Neuronal stem cell (in vitro differentiated cells): ENCODE data around the gene AHRR.

Source experiments
- DNase-seq: peaks from one replicate; pipeline ENCODE4 v3.0.0-alpha.2; 2013; ENCODE audit warnings: low spot score
- H2AFZ ChIP-seq: one replicate; pipeline ENCODE4 v1.6.1; 2013; ENCODE audit warnings: mild to moderate bottlenecking, low read length, inconsistent platforms
- H2AK5ac ChIP-seq: 2 replicates; pipeline ENCODE4 v1.6.1; 2013; ENCODE audit warnings: low read depth, mild to moderate bottlenecking, inconsistent platforms, low read length, moderate library complexity, mixed read lengths
- H2BK120ac ChIP-seq: 2 replicates; pipeline ENCODE4 v1.6.1; 2013; ENCODE audit warnings: low read depth, mild to moderate bottlenecking, inconsistent platforms, low read length, moderate library complexity, mixed read lengths
- H2BK12ac ChIP-seq: one replicate; pipeline ENCODE4 v1.6.1; 2013; ENCODE audit warnings: low read length, inconsistent platforms
- H2BK15ac ChIP-seq: 2 replicates; pipeline ENCODE4 v1.6.1; 2013; ENCODE audit warnings: mild to moderate bottlenecking, low read length, inconsistent platforms, mixed read lengths
- H2BK5ac ChIP-seq: one replicate; pipeline ENCODE4 v1.6.1; 2013; ENCODE audit warnings: inconsistent platforms, mild to moderate bottlenecking, low read length, moderate library complexity
- H3K14ac ChIP-seq: one replicate; pipeline ENCODE4 v1.6.1; 2013; ENCODE audit warnings: low read length, inconsistent platforms
- H3K18ac ChIP-seq: 2 replicates; pipeline ENCODE4 v1.6.1; 2013; ENCODE audit warnings: low read length, inconsistent platforms
- H3K23ac ChIP-seq: 2 replicates; pipeline ENCODE4 v1.6.1; 2013; ENCODE audit warnings: low read depth, mild to moderate bottlenecking, mixed read lengths, low read length, inconsistent platforms; ENCODE audit not compliant: poor library complexity
- H3K27ac ChIP-seq: replicated peaks from 3 replicates; pipeline ENCODE4 v1.5.1; 2013; ENCODE audit warnings: low read length, inconsistent platforms
- H3K27me3 ChIP-seq, 3 experiments: 2 replicates each; pipeline ENCODE4 v1.6.1; 2013; ENCODE audit warnings: low read length in 3 of 3, mild to moderate bottlenecking in 2 of 3, inconsistent platforms in 1 of 3, low read depth in 1 of 3, mixed read lengths in 1 of 3, moderate library complexity in 1 of 3; ENCODE audit not compliant: control insufficient read depth in 3 of 3, insufficient read depth in 3 of 3
- H3K36me3 ChIP-seq, 2 donors: replicated peaks in 1 of 2; 2 replicates each; pipeline ENCODE4 v1.6.1; 2013; ENCODE audit warnings: low read length in 2 of 2; ENCODE audit not compliant: control insufficient read depth in 2 of 2, insufficient read depth in 2 of 2
- H3K4ac ChIP-seq: 2 replicates; pipeline ENCODE4 v1.6.1; 2013; ENCODE audit warnings: inconsistent platforms, mild to moderate bottlenecking, low read length, moderate library complexity
- H3K4me1 ChIP-seq, 2 donors: 1 replicate in 1 of 2; 2 replicates in 1 of 2; pipeline ENCODE4 v1.6.1; 2013; ENCODE audit warnings: low read length in 2 of 2, low read depth in 1 of 2; ENCODE audit not compliant: control insufficient read depth in 2 of 2, insufficient read depth in 1 of 2
- H3K4me2 ChIP-seq: one replicate; pipeline ENCODE4 v1.6.1; 2013; ENCODE audit warnings: mild to moderate bottlenecking, low read length, inconsistent platforms; ENCODE audit not compliant: insufficient read depth, poor library complexity, severe bottlenecking
- H3K4me3 ChIP-seq, 2 donors: 2 replicates each; pipeline ENCODE4 v1.5.1; 2013; ENCODE audit warnings: low read length in 2 of 2, mild to moderate bottlenecking in 2 of 2, inconsistent platforms in 1 of 2, moderate library complexity in 1 of 2
- H3K79me1 ChIP-seq: one replicate; pipeline ENCODE4 v1.6.1; 2013; ENCODE audit warnings: low read depth, mild to moderate bottlenecking, inconsistent platforms, low read length, moderate library complexity
- H3K9ac ChIP-seq: one replicate; pipeline ENCODE4 v1.6.1; 2013; ENCODE audit warnings: mild to moderate bottlenecking, low read depth, low read length, inconsistent platforms; ENCODE audit not compliant: poor library complexity
- H3K9me3 ChIP-seq, 2 donors: replicated peaks in 1 of 2; 2 replicates each; pipeline versions ENCODE3 to v1.6.1; 2013; ENCODE audit warnings: low read length in 2 of 2, mild to moderate bottlenecking in 2 of 2, inconsistent platforms in 1 of 2, low read depth in 1 of 2, mixed read lengths in 1 of 2, moderate library complexity in 1 of 2; ENCODE audit not compliant: control insufficient read depth in 2 of 2, insufficient read depth in 1 of 2
- H4K8ac ChIP-seq: one replicate; pipeline ENCODE4 v1.6.1; 2013; ENCODE audit warnings: low read depth, mild to moderate bottlenecking, inconsistent platforms, low read length, moderate library complexity
- H4K91ac ChIP-seq: one replicate; pipeline ENCODE4 v1.6.1; 2013; ENCODE audit warnings: low read length, low read depth, mild to moderate bottlenecking, inconsistent platforms; ENCODE audit not compliant: poor library complexity
- WGBS, 2 donors: extraction: QIAGEN DNeasy Blood & Tissue Kit; methylation state at CpG; one replicate each; pipeline ENCODE4 v1.1.7; 2013; ENCODE audit warnings: missing lambda C conversion rate in 2 of 2, mixed read lengths in 1 of 2; ENCODE audit not compliant: insufficient read length in 2 of 2, insufficient replicate concordance in 1 of 2; ENCODE audit errors: extremely low coverage in 2 of 2; 5-methylcytosine and 5-hydroxymethylcytosine counted together

Gene AHRR

GRCh38 chr5:444226-444625 is 122.7 kb downstream of the AHRR start:
- peaks cover 14 to 26% of the 10 kb centered on the region in 2 donors for H3K4me1 ChIP-seq
- no peak overlapping the region for H3K4me2 ChIP-seq
- WGBS, 2 donors: no CpG with 5 or more reads among the region's 8 CpGs
- no peak overlapping the region for H4K91ac ChIP-seq
- no peak overlapping the region for H3K27ac ChIP-seq
- no peak overlapping the region for H3K4ac ChIP-seq
- no peak overlapping the region for H2BK5ac ChIP-seq
- H3K9me3 ChIP-seq: peaks cover under 1 to 3% of the 10 kb centered on the region in 2 donors
- peaks cover 13% of the 10 kb centered on the region for H3K79me1 ChIP-seq
- no peak for DNase-seq
- H3K18ac ChIP-seq: no peak overlapping the region
- no peaks in the 10 kb centered on the region for H3K27me3 ChIP-seq
- H3K14ac ChIP-seq: no peak overlapping the region
- H2AK5ac ChIP-seq: no peak overlapping the region
- H2BK120ac ChIP-seq: no peak overlapping the region
- peaks cover 18 to 35% of the 10 kb centered on the region in 2 donors for H3K36me3 ChIP-seq
- no peak overlapping the region for H4K8ac ChIP-seq
- peak overlapping the region in 1 of 2 donors; percentile 98 for H3K4me3 ChIP-seq
- no peak overlapping the region for H2BK12ac ChIP-seq
- H2BK15ac ChIP-seq: no peak overlapping the region
- H3K23ac ChIP-seq: peak overlapping the region; percentile 37
- H3K9ac ChIP-seq: no peak overlapping the region
- H2AFZ ChIP-seq: no peak overlapping the region

GRCh38 chr5:445591-445990 is 124.1 kb downstream of the AHRR start:
- Histone ChIP-seq H2BK12ac (no peak overlapping the region), H3K79me1 (peaks cover 13% of the 10 kb centered on the region), H3K27ac (no peak overlapping the region), H3K4me1 (peaks cover 13 to 14% of the 10 kb centered on the region in 2 donors), H3K14ac (no peak overlapping the region), H3K36me3 (peaks cover 20 to 48% of the 10 kb centered on the region in 2 donors), H3K9ac (no peak overlapping the region), H4K8ac (no peak overlapping the region), H3K23ac (no peak overlapping the region), H2AFZ (no peak overlapping the region), H3K4ac (no peak overlapping the region), H2AK5ac (no peak overlapping the region), H2BK5ac (no peak overlapping the region), H2BK15ac (no peak overlapping the region), H3K4me3 (no peak overlapping the region), H3K27me3 (no peaks in the 10 kb centered on the region), H3K18ac (no peak overlapping the region), H3K4me2 (no peak overlapping the region), H4K91ac (no peak overlapping the region), H3K9me3 (peaks cover 3 to 7% of the 10 kb centered on the region in 2 donors), H2BK120ac (no peak overlapping the region)
- no CpG with 5 or more reads among the region's 10 CpGs for WGBS, 2 donors
- DNase-seq: no peak

GRCh38 chr5:446066-446882 is 124.8 kb downstream of the AHRR start:
- H3K79me1 ChIP-seq: peaks cover 13% of the 10 kb centered on the region
- H3K4me2 ChIP-seq: no peak overlapping the region
- no peak overlapping the region for H3K23ac ChIP-seq
- no peak for DNase-seq
- H2BK120ac ChIP-seq: no peak overlapping the region
- no peak overlapping the region for H2BK5ac ChIP-seq
- no peak overlapping the region for H3K4ac ChIP-seq
- no peak overlapping the region for H3K27ac ChIP-seq
- H3K14ac ChIP-seq: no peak overlapping the region
- H2BK15ac ChIP-seq: no peak overlapping the region
- H3K36me3 ChIP-seq: peaks cover 20 to 55% of the 10 kb centered on the region in 2 donors
- no peak overlapping the region for H2BK12ac ChIP-seq
- no peaks in the 10 kb centered on the region for H3K27me3 ChIP-seq
- H2AFZ ChIP-seq: no peak overlapping the region
- no peak overlapping the region for H4K91ac ChIP-seq
- WGBS, 2 donors: no CpG with 5 or more reads among the region's 19 CpGs
- H2AK5ac ChIP-seq: no peak overlapping the region
- H3K18ac ChIP-seq: no peak overlapping the region
- no peak overlapping the region for H3K4me3 ChIP-seq
- no peak overlapping the region for H3K9ac ChIP-seq
- no peak overlapping the region for H4K8ac ChIP-seq
- H3K4me1 ChIP-seq: peaks cover 9 to 14% of the 10 kb centered on the region in 2 donors
- peaks cover 0 to 14% of the 10 kb centered on the region in 2 donors for H3K9me3 ChIP-seq

GRCh38 chr5:446883-447263 is 125.4 kb downstream of the AHRR start:
- H2BK5ac ChIP-seq: no peak overlapping the region
- H3K14ac ChIP-seq: no peak overlapping the region
- DNase-seq: no peak
- H3K27ac ChIP-seq: no peak overlapping the region
- H3K23ac ChIP-seq: no peak overlapping the region
- H3K18ac ChIP-seq: no peak overlapping the region
- H3K4me3 ChIP-seq: no peak overlapping the region
- H2BK120ac ChIP-seq: no peak overlapping the region
- peaks cover 13% of the 10 kb centered on the region for H3K79me1 ChIP-seq
- H3K27me3 ChIP-seq: no peaks in the 10 kb centered on the region
- H3K4me2 ChIP-seq: no peak overlapping the region
- no peak overlapping the region for H4K8ac ChIP-seq
- H3K4me1 ChIP-seq: peaks cover 9 to 14% of the 10 kb centered on the region in 2 donors
- no CpG with 5 or more reads among the region's 7 CpGs for WGBS, 2 donors
- peak overlapping the region; percentile 77 for H2BK12ac ChIP-seq
- no peak overlapping the region for H2AK5ac ChIP-seq
- no peak overlapping the region for H3K4ac ChIP-seq
- no peak overlapping the region for H2AFZ ChIP-seq
- H3K36me3 ChIP-seq: peaks cover 21 to 61% of the 10 kb centered on the region in 2 donors
- H2BK15ac ChIP-seq: no peak overlapping the region
- H3K9ac ChIP-seq: no peak overlapping the region
- H3K9me3 ChIP-seq: peaks cover under 1 to 20% of the 10 kb centered on the region in 2 donors
- no peak overlapping the region for H4K91ac ChIP-seq
